Measurements from ENCODE around the gene FKBP11. TPM values are rescaled to one million over a fixed set of nuclear protein-coding genes. Genes with fewer than 3 reads are reported as not detected.

Gene FKBP11
- total and polyA plus RNA-seq, 2 donors (not counting 3 experiments of a cell fraction or from before 2014, with no cell fraction given) = 74.2 to 81.2 TPM

GRCh38 chr12:48972213-48972951 lies 47.1 kb upstream of the FKBP11 start:
- Histone ChIP-seq H3K27me3 (ENCODE audit: control insufficient read depth in 2 of 2, insufficient read depth in 2 of 2, low read length in 2 of 2) (peaks cover 54 to 55% of the 10 kb centered on the region in 2 experiments), H3K9me3 (replicated peaks; ENCODE audit: control insufficient read depth, insufficient read depth, low read length) (no peaks in the 10 kb centered on the region), H3K9ac (replicated peaks; ENCODE audit: extremely low read depth, insufficient read depth, low read length) (no peak overlapping the region), H4K20me1 (replicated peaks; ENCODE audit: control insufficient read depth, extremely low read depth, insufficient read depth, low read length) (no peaks in the 10 kb centered on the region), H3K4me2 (ENCODE audit: insufficient read depth, low read length) (no peak overlapping the region), H3K9me1 (replicated peaks; ENCODE audit: control insufficient read depth, extremely low read depth, insufficient read depth, low read length) (no peaks in the 10 kb centered on the region), H3K4me1 (ENCODE audit: control insufficient read depth, extremely low read depth, insufficient read depth, low read length) (no peaks in the 10 kb centered on the region), H3K36me3 (ENCODE audit: control insufficient read depth in 2 of 2, extremely low read depth in 1 of 2, insufficient read depth in 2 of 2, low read length in 2 of 2) (no peaks in the 10 kb centered on the region), H2AFZ (ENCODE audit: low read depth, low read length) (no peak overlapping the region), H3K27ac (ENCODE audit: insufficient read depth, low read depth, low read length) (no peak overlapping the region), H3K4me3 (replicated peaks in 1 of 3; ENCODE audit: insufficient read depth in 1 of 3, low read depth in 1 of 3, low read length in 3 of 3) (no peak overlapping the region), H3K79me2 (ENCODE audit: control insufficient read depth, insufficient read depth, low read length) (no peaks in the 10 kb centered on the region)
- intact Hi-C loops (cut with micrococcal nuclease) (no loop called here), dilution Hi-C loops (cut with MboI; ENCODE audit: extremely low pct_ligation_motif_present, low sequenced_read_pairs) (no loop called here)
- POLR2A ChIA-PET = no interaction called here
- FAIRE-seq (no peak), DNase-seq (ENCODE audit: low read depth, low spot score) (no peak)
- TF ChIP-seq GATA2 (IDR thresholded peaks at IDR 0.05; ENCODE audit: insufficient read depth, insufficient read length, low read depth, low read length) (no peak), MAX (IDR thresholded peaks at IDR 0.05; ENCODE audit: insufficient read depth, insufficient read length) (no peak), FOS (IDR thresholded peaks at IDR 0.05; ENCODE audit: borderline replicate concordance, insufficient read depth, low read length) (no peak), CTCF (IDR thresholded peaks at IDR 0.05; ENCODE audit: extremely low read depth in 1 of 2, insufficient read depth in 1 of 2, low read depth in 1 of 2, low read length in 2 of 2) (peak in 1 of 2 donors; percentile 1), EZH2 (IDR thresholded peaks at IDR 0.05; ENCODE audit: borderline replicate concordance, low read depth, low read length, severe bottlenecking) (peak; percentile 47), MYC (IDR thresholded peaks at IDR 0.05; ENCODE audit: low read depth, low read length) (no peak), POLR2AphosphoS5 (IDR thresholded peaks at IDR 0.05; ENCODE audit: insufficient read depth, low read depth, low read length) (no peak), JUN (IDR thresholded peaks at IDR 0.05; ENCODE audit: borderline replicate concordance, insufficient read depth, insufficient read length, low read depth) (no peak), POLR2A (IDR thresholded peaks at IDR 0.05; ENCODE audit: low read depth, low read length) (no peak)
- CTCF ChIA-PET = interaction anchor here (1.3 to 7.3 kb wide), 4 partner anchors 10 to 24 kb away, joined by 3 to 64 read pairs (median 6); no protein-coding TSS in a partner anchor
- BruUV-seq (replicated peaks) = no TSS peak
